ENCODE measurements around the gene SLC22A23. TPM values are rescaled to one million over a fixed set of nuclear protein-coding genes. Genes with fewer than 3 reads are reported as not detected.

Gene SLC22A23
- total RNA-seq, 4 donors from 2014 or later, result 6.6 to 25.0 (median 14.6) TPM

GRCh38 chr6:3450888-3451287 lies 6.0 kb downstream of the SLC22A23 start:
- no peak for DNase-seq
- intact Hi-C loops (cut with DNase I; ENCODE audit: low total_unique reads), result no loop called here

GRCh38 chr6:3449750-3450305 lies 7.0 kb downstream of the SLC22A23 start:
- Histone ChIP-seq H3K27ac (no peak overlapping the region), H3K36me3 (no peaks in the 10 kb centered on the region), H3K9me3 (no peaks in the 10 kb centered on the region), H3K4me3 (no peak overlapping the region), H3K4me1 (peaks cover 9 to 21% of the 10 kb centered on the region in 2 donors), H3K27me3 (no peaks in the 10 kb centered on the region)
- ATAC-seq, result no peak
- intact Hi-C loops (cut with DNase I; ENCODE audit: low total_unique reads), result no loop called here
- in situ Hi-C loops (cut with MboI; ENCODE audit: low sequenced_read_pairs in 4 of 4), result loop anchor here (25.0 kb wide), 1 partner anchor 163 kb away; no protein-coding TSS in a partner anchor
- DNase-seq, result no peak
- TF ChIP-seq, protein P1, sequence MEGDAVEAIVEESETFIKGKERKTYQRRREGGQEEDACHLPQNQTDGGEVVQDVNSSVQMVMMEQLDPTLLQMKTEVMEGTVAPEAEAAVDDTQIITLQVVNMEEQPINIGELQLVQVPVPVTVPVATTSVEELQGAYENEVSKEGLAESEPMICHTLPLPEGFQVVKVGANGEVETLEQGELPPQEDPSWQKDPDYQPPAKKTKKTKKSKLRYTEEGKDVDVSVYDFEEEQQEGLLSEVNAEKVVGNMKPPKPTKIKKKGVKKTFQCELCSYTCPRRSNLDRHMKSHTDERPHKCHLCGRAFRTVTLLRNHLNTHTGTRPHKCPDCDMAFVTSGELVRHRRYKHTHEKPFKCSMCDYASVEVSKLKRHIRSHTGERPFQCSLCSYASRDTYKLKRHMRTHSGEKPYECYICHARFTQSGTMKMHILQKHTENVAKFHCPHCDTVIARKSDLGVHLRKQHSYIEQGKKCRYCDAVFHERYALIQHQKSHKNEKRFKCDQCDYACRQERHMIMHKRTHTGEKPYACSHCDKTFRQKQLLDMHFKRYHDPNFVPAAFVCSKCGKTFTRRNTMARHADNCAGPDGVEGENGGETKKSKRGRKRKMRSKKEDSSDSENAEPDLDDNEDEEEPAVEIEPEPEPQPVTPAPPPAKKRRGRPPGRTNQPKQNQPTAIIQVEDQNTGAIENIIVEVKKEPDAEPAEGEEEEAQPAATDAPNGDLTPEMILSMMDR (IDR thresholded peaks at IDR 0.05 in 4 of 5, conservative IDR thresholded peaks at IDR 0.05 in 1 of 5), result no peak
- TF ChIP-seq POLR2A (IDR thresholded peaks at IDR 0.05), result no peak

More at GRCh38 chr6:3450888-3451287, 6.0 kb downstream of the SLC22A23 start:
- Histone ChIP-seq H3K9me3 (no peaks in the 10 kb centered on the region), H3K27me3 (no peaks in the 10 kb centered on the region), H3K36me3 (no peaks in the 10 kb centered on the region), H3K4me1 (peaks cover 20 to 30% of the 10 kb centered on the region in 2 donors), H3K4me3 (no peak overlapping the region), H3K27ac (no peak overlapping the region)
- ATAC-seq, result no peak
- no peak for TF ChIP-seq POLR2A (IDR thresholded peaks at IDR 0.05)
- TF ChIP-seq, protein P1 (IDR thresholded peaks at IDR 0.05 in 4 of 5, conservative IDR thresholded peaks at IDR 0.05 in 1 of 5), result peak in 1 of 5 experiments; percentile 3
- in situ Hi-C loops (cut with MboI; ENCODE audit: low sequenced_read_pairs in 4 of 4), result loop anchor here (25.0 kb wide), 1 partner anchor 164 kb away; no protein-coding TSS in a partner anchor

DNA sequence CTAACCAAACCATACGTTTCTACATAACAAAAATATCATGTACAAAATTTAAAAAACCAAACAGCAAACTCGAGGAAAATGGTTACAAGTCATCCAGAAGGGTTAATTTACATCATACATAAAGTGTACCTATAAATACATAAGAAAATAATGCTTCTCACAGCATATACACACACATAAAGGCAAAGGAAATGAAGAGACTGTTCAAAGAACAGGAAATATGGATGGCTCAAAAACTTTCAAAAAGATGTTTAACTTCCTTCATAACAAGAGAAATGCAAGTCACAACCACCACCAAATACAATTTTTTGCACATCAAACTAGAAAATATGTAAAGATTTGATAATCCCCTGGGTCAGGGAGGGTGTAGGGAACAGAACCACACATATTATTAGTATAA lies 7.5 kb downstream of the SLC22A23 start:
- no peak for ATAC-seq
- no peak for DNase-seq
- no peak overlapping the region for H3K27ac ChIP-seq
- intact Hi-C loops (cut with DNase I; ENCODE audit: low total_unique reads), result no loop called here
- TF ChIP-seq, protein P1 (IDR thresholded peaks at IDR 0.05 in 4 of 5, conservative IDR thresholded peaks at IDR 0.05 in 1 of 5), result no peak
- TF ChIP-seq POLR2A (IDR thresholded peaks at IDR 0.05), result no peak
- H3K9me3 ChIP-seq, result no peaks in the 10 kb centered on the region
- H3K36me3 ChIP-seq, result no peaks in the 10 kb centered on the region
- H3K4me3 ChIP-seq, result no peak overlapping the region
- H3K27me3 ChIP-seq, result no peaks in the 10 kb centered on the region
- in situ Hi-C loops (cut with MboI; ENCODE audit: low sequenced_read_pairs in 4 of 4), result no loop called here
- H3K4me1 ChIP-seq, result peaks cover 4 to 15% of the 10 kb centered on the region in 2 donors

- Histone ChIP-seq H3K4me1 (peaks cover 0 to 9% of the 10 kb centered on the region in 2 donors), H3K4me3 (no peak overlapping the region), H3K9me3 (no peaks in the 10 kb centered on the region), H3K27ac (no peak overlapping the region), H3K36me3 (no peaks in the 10 kb centered on the region), H3K27me3 (no peaks in the 10 kb centered on the region)
- no peak for DNase-seq
- ATAC-seq, result no peak
- intact Hi-C loops (cut with DNase I; ENCODE audit: low total_unique reads), result no loop called here
- no peak for TF ChIP-seq POLR2A (IDR thresholded peaks at IDR 0.05)
- TF ChIP-seq, protein P1 (IDR thresholded peaks at IDR 0.05 in 4 of 5, conservative IDR thresholded peaks at IDR 0.05 in 1 of 5), result no peak
- in situ Hi-C loops (cut with MboI; ENCODE audit: low sequenced_read_pairs in 4 of 4), result no loop called here
Observed at GRCh38 chr6:3447005-3447404, 9.8 kb downstream of the SLC22A23 start.

DNA sequence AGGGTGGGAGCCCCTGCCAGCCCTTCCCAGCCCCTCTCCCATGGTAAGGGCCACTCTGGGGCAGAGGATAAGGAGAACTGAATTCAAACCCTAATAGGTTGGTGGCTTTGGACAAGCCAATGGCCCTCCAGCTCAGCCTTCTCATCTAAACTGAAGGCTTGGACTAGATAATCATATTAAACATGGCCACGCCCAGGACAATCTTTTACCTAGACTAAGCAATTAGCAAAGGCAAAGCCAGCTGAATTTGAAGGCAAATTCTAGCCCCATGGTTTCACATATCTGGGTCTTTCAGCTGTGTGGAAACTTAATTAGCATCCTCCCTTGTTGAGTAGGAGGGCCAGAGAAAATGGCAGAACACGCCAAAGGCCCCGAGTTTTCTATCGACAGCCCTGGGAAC lies 10.7 kb downstream of the SLC22A23 start:
- in situ Hi-C loops (cut with MboI; ENCODE audit: low sequenced_read_pairs in 4 of 4), result no loop called here
- H3K9me3 ChIP-seq, result no peaks in the 10 kb centered on the region
- DNase-seq (no peak), ATAC-seq (no peak)
- TF ChIP-seq, protein P1 (IDR thresholded peaks at IDR 0.05 in 4 of 5, conservative IDR thresholded peaks at IDR 0.05 in 1 of 5), result no peak
- intact Hi-C loops (cut with DNase I; ENCODE audit: low total_unique reads), result no loop called here
- no peak overlapping the region for H3K27ac ChIP-seq
- H3K36me3 ChIP-seq, result no peaks in the 10 kb centered on the region
- H3K4me3 ChIP-seq, result no peak overlapping the region
- H3K27me3 ChIP-seq, result no peaks in the 10 kb centered on the region
- H3K4me1 ChIP-seq, result peaks cover 0 to 5% of the 10 kb centered on the region in 2 donors

All from gastrocnemius medialis (tissue), 4 donors.